ENCODE results near the gene ADAM12. TPM values are rescaled to one million over a fixed set of nuclear protein-coding genes. Genes with fewer than 3 reads are reported as not detected.
"Not testable (repeated sequence)": the region's sequence is repeated elsewhere in the genome, so short reads cannot be mapped to it uniquely, and the experiment has no call there.

The ADAM12 gene
- total RNA-seq, 1 donor from 2014 or later, result 18.4 TPM

DNA sequence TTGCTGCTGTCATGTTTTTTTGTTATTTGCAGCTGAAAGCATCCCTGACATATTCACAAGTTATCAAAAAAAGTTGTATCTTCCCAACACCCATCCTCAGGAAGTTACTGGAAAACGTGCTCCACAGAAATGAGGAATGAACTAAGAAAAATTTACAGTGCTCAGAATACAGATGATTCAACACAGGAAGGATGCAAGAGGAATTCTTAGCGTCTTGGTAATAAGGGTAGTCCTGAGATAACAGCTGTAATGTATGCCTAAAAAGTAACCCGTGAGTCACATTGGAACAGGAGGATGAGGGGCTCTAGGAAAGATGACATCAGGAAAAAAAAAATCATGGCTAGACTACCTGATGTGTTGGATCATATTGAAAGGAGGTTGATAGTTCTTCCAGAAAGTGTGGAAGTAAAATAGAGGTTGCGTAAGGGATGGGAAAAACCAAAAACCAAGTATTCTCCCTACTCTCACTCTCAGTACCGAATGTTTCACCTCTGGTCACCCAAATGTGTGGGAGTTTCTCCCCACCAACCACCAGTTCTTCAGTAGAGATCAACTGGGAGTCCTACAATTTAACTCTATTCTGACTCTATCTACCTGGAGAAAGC is 3.9 kb downstream of the ADAM12 start:
- peaks cover 5% of the 10 kb centered on the region for H3K4me1 Mint-ChIP-seq (ENCODE audit: low read depth, unreplicated experiment)
- H3K4me3 Mint-ChIP-seq (ENCODE audit: unreplicated experiment), result no peak overlapping the region
- H3K9me3 Mint-ChIP-seq (ENCODE audit: unreplicated experiment), result peaks cover 7% of the 10 kb centered on the region
- peaks cover 4% of the 10 kb centered on the region for H3K36me3 Mint-ChIP-seq (ENCODE audit: unreplicated experiment)
- DNase-seq, result no peak
- TF ChIP-seq, protein P1, sequence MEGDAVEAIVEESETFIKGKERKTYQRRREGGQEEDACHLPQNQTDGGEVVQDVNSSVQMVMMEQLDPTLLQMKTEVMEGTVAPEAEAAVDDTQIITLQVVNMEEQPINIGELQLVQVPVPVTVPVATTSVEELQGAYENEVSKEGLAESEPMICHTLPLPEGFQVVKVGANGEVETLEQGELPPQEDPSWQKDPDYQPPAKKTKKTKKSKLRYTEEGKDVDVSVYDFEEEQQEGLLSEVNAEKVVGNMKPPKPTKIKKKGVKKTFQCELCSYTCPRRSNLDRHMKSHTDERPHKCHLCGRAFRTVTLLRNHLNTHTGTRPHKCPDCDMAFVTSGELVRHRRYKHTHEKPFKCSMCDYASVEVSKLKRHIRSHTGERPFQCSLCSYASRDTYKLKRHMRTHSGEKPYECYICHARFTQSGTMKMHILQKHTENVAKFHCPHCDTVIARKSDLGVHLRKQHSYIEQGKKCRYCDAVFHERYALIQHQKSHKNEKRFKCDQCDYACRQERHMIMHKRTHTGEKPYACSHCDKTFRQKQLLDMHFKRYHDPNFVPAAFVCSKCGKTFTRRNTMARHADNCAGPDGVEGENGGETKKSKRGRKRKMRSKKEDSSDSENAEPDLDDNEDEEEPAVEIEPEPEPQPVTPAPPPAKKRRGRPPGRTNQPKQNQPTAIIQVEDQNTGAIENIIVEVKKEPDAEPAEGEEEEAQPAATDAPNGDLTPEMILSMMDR (IDR thresholded peaks at IDR 0.05; ENCODE audit: partially characterized antibody, unreplicated experiment), result no peak
- no peak overlapping the region for H3K27ac Mint-ChIP-seq (ENCODE audit: unreplicated experiment)
- H3K27me3 Mint-ChIP-seq (ENCODE audit: unreplicated experiment), result peaks cover 7% of the 10 kb centered on the region

DNA sequence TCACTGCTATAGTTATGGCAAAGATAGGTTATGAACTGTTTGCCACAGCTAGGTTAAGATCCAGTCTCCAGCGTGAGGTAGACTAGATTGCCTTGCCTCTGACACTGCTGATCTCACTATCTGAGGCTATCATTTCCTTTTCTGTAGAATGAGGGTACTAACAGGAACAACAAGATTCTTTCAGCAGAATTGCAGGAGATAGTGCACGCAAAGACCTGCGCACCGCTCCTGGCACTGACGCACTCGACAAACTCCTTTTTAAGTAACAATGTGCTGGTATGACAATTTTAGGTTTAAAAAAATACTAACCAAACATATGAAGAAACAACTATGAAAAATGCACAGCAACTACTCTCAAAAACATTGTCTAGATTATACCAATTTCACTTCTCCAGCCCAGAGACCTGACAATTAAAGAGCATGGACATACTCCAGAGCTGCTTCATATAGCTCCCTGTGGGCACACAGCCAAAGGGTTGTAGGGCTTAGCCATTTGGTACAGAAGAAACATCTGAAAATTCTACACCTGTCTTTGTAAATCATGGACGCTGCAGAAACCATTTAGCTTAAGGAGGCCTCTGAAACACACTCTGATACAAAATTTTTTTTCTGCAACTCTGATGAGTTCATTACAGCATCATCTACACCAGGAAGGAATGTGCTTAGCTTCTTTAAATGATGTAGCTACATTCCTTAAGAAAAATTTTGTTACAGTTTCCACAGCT is 7.8 kb downstream of the ADAM12 start:
- DNase-seq, result no peak
- Mint-ChIP-seq H3K27me3 (ENCODE audit: unreplicated experiment) (no peaks in the 10 kb centered on the region), H3K9me3 (ENCODE audit: unreplicated experiment) (no peaks in the 10 kb centered on the region), H3K4me1 (ENCODE audit: low read depth, unreplicated experiment) (no peaks in the 10 kb centered on the region), H3K4me3 (ENCODE audit: unreplicated experiment) (no peak overlapping the region), H3K36me3 (ENCODE audit: unreplicated experiment) (peaks cover 9% of the 10 kb centered on the region), H3K27ac (ENCODE audit: unreplicated experiment) (no peak overlapping the region)
- TF ChIP-seq, protein P1 (IDR thresholded peaks at IDR 0.05; ENCODE audit: partially characterized antibody, unreplicated experiment), result no peak

DNA sequence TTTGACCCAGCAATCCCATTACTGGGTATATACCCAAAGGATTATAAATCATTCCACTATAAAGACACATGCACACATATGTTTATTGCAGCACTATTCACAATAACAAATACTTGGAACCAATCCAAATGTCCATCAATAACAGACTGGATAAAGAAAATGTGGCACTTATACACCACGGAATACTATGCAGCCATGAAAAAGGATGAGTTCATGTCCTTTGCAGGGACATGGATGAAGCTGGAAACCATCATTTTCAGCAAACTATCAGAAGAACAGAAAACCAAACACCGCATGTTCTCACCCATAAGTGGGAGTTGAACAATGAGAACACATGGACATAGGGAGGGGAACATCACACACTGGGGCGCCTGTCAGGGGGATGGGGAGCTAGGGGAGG is 9.1 kb downstream of the ADAM12 start:
- DNase-seq; H3K9me3 Mint-ChIP-seq (ENCODE audit: unreplicated experiment); H3K27ac Mint-ChIP-seq (ENCODE audit: unreplicated experiment); H3K27me3 Mint-ChIP-seq (ENCODE audit: unreplicated experiment); H3K4me1 Mint-ChIP-seq (ENCODE audit: low read depth, unreplicated experiment); H3K4me3 Mint-ChIP-seq (ENCODE audit: unreplicated experiment): not testable (repeated sequence)
- peaks cover 22% of the 10 kb centered on the region for H3K36me3 Mint-ChIP-seq (ENCODE audit: unreplicated experiment)

DNA sequence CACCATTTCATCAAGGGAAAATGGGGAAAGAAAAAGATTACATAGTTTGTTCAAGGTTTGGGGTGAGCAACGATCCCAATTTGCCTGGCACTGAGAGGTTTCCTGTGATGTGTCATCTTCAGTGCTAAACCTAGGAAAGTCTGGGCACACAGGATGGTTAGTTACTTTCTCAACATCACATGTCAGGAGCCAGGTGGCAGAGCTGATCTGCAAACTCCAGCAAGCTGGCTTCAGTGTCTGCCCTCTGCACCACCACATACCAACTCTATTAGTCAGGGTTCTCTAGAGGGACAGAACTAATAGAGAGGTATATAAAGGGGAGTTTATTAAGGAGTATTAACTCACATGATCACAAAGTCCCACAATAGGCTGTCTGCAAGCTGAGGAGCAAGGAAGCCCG is 11.3 kb downstream of the ADAM12 start:
- Mint-ChIP-seq H3K9me3 (ENCODE audit: unreplicated experiment) (peaks cover 3% of the 10 kb centered on the region), H3K27ac (ENCODE audit: unreplicated experiment) (no peak overlapping the region), H3K27me3 (ENCODE audit: unreplicated experiment) (no peaks in the 10 kb centered on the region), H3K4me3 (ENCODE audit: unreplicated experiment) (no peak overlapping the region), H3K4me1 (ENCODE audit: low read depth, unreplicated experiment) (peaks cover 3% of the 10 kb centered on the region), H3K36me3 (ENCODE audit: unreplicated experiment) (peaks cover 21% of the 10 kb centered on the region)
- TF ChIP-seq, protein P1 (IDR thresholded peaks at IDR 0.05; ENCODE audit: partially characterized antibody, unreplicated experiment), result no peak
- DNase-seq, result no peak

DNA sequence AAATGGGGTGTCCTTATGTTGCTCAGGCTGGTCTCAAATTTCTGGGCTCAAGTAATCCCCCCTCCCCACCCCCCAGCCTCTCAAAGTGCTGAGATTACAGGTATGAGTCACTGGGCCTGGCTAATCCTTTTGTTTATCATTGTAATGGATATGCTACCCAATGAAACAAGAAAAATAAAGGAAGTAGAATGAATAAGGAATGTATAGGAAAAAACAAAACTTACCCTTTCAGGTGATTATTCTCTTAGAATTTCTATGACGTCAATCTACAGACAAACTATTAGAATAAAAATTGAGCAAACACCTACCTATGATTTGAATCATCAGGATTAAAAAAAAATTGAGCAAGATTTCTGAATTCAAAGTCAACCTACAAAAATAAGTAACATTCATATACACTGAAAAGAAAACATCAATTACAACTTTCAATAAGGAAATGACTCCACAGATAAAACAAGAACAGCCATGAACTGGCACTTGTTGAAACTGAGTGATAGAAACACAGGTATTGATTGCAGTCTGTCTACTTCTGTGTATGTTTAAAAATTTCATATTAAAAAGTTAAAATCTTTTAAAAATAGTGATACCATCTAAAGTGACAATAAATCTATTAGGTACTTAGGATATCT is 12.2 kb downstream of the ADAM12 start:
- Mint-ChIP-seq H3K27ac (ENCODE audit: unreplicated experiment) (no peak overlapping the region), H3K9me3 (ENCODE audit: unreplicated experiment) (peaks cover 3% of the 10 kb centered on the region), H3K4me1 (ENCODE audit: low read depth, unreplicated experiment) (peaks cover 3% of the 10 kb centered on the region), H3K4me3 (ENCODE audit: unreplicated experiment) (no peak overlapping the region), H3K27me3 (ENCODE audit: unreplicated experiment) (no peaks in the 10 kb centered on the region), H3K36me3 (ENCODE audit: unreplicated experiment) (peaks cover 21% of the 10 kb centered on the region)
- no peak for DNase-seq
- TF ChIP-seq, protein P1 (IDR thresholded peaks at IDR 0.05; ENCODE audit: partially characterized antibody, unreplicated experiment), result no peak

Measured in glutamatergic neuron (in vitro differentiated cells).